T-cell (primary cell): Measurements from ENCODE around the gene LIMK2. TPM values are rescaled to one million over a fixed set of nuclear protein-coding genes. Genes with fewer than 3 reads are reported as not detected.
"Not testable (repeated sequence)": the region's sequence is repeated elsewhere in the genome, so short reads cannot be mapped to it uniquely, and the experiment has no call there.

Source experiments
- ATAC-seq, 4 experiments: fragments of 200-7000 bp in 3 of 4; fragments of 150-1000 bp in 1 of 4; cut with Tn5 transposase; replicated peaks in 1 of 4; 1 replicate in 3 of 4; 2 replicates in 1 of 4; pipeline ENCODE4 v1.10.0; 2021; ENCODE audit warnings: moderate library complexity in 3 of 4, mild to moderate bottlenecking in 2 of 4, moderate number of reproducible peaks in 1 of 4
- CTCF ChIA-PET, 2 donors: fragments of 300-600 bp; sonication (Branson Sonifier 250); formaldehyde crosslinking; loops; one replicate each; lab custom pipeline; 2022; ENCODE audit warnings: antibody characterized with exemption in 2 of 2; lab: Charles Lee
- POLR2A ChIA-PET, 2 donors: fragments of 300-600 bp; sonication (Branson Sonifier 250); formaldehyde crosslinking; loops; one replicate each; lab custom pipeline; 2022; ENCODE audit warnings: antibody characterized with exemption in 2 of 2; lab: Charles Lee
- DNase-seq, 35 experiments: peaks; one replicate each; pipeline versions ENCODE4 v3.0.0 to v3.0.0-alpha.2; 2013 to 2023
- H3K27ac ChIP-seq: one replicate; pipeline ENCODE4 v1.5.1; 2013; ENCODE audit warnings: low read length
- H3K27me3 ChIP-seq, 2 experiments: replicated peaks in 1 of 2; 1 replicate in 1 of 2; 2 replicates in 1 of 2; pipeline versions ENCODE4 v1.6.1 to v1.7.0; 2013; ENCODE audit warnings: low read length in 1 of 2, mixed read lengths in 1 of 2; ENCODE audit not compliant: control insufficient read depth in 2 of 2, insufficient read depth in 2 of 2; ENCODE audit errors: extremely low read depth in 1 of 2
- H3K36me3 ChIP-seq, 2 donors: 1 replicate in 1 of 2; 2 replicates in 1 of 2; pipeline versions ENCODE4 v1.6.1 to v1.7.0; 2013; ENCODE audit warnings: low read length in 1 of 2; ENCODE audit not compliant: control insufficient read depth in 2 of 2, insufficient read depth in 1 of 2; ENCODE audit errors: extremely low read depth in 1 of 2
- H3K4me1 ChIP-seq, 2 experiments: 1 replicate in 1 of 2; 2 replicates in 1 of 2; pipeline versions ENCODE4 v1.6.1 to v1.7.0; 2013; ENCODE audit warnings: low read length in 2 of 2, mixed read lengths in 1 of 2; ENCODE audit not compliant: insufficient read depth in 2 of 2, control insufficient read depth in 1 of 2; ENCODE audit errors: extremely low read depth in 1 of 2
- H3K4me3 ChIP-seq, 2 donors: 1 replicate in 1 of 2; 2 replicates in 1 of 2; pipeline versions ENCODE4 v1.5.1 to v1.7.0; 2013; ENCODE audit warnings: mild to moderate bottlenecking in 2 of 2, low read length in 1 of 2, moderate library complexity in 1 of 2; ENCODE audit not compliant: control insufficient read depth in 1 of 2; ENCODE audit errors: extremely low read depth in 1 of 2
- H3K9me3 ChIP-seq: 2 replicates; pipeline ENCODE4 v1.7.0; 2013
- H3K27ac Mint-ChIP-seq, 2 donors: one replicate each; pipeline ENCODE4 v1.8.0; 2020 to 2021; ENCODE audit warnings: mild to moderate bottlenecking in 2 of 2, mixed read lengths in 2 of 2
- H3K27me3 Mint-ChIP-seq, 2 donors: one replicate each; pipeline ENCODE4 v1.8.0; 2021 to 2022; ENCODE audit warnings: mixed read lengths in 2 of 2
- H3K36me3 Mint-ChIP-seq: one replicate; pipeline ENCODE4 v1.8.0; 2021; ENCODE audit warnings: mixed read lengths
- H3K4me1 Mint-ChIP-seq, 3 donors: one replicate each; pipeline ENCODE4 v1.8.0; 2020 to 2022; ENCODE audit warnings: mixed read lengths in 3 of 3, mild to moderate bottlenecking in 1 of 3
- H3K4me3 Mint-ChIP-seq, 3 donors: one replicate each; pipeline ENCODE4 v1.8.0; 2020 to 2022; ENCODE audit warnings: mild to moderate bottlenecking in 3 of 3, mixed read lengths in 3 of 3, moderate library complexity in 3 of 3
- H3K9me3 Mint-ChIP-seq, 3 donors: one replicate each; pipeline ENCODE4 v1.8.0; 2020 to 2022; ENCODE audit warnings: mixed read lengths in 3 of 3
- WGBS: methylation state at CpG from one replicate; pipeline ENCODE4 v1.1.5; 2013; ENCODE audit warnings: missing lambda C conversion rate; ENCODE audit not compliant: insufficient coverage; 5-methylcytosine and 5-hydroxymethylcytosine counted together
- total RNA-seq, 35 experiments: library from RNA in 6 of 35; stranded (reverse) in 6 of 35; fragments of 120-200 nt in 1 of 35; gene quantifications; one replicate each; pipeline versions ENCODE4 v1.2.1 to v1.2.4 and lab custom pipeline; 2013 to 2026

Gene LIMK2
- total RNA-seq, 5 donors from 2014 or later (not counting 1 experiment from before 2014, with no cell fraction given) = 21.5 to 31.5 (median 29.7) TPM

GRCh38 chr22:31235081-31235480 lies 23.0 kb downstream of the LIMK2 start:
- no peak overlapping the region for H3K27ac Mint-ChIP-seq
- no peak overlapping the region for H3K4me3 Mint-ChIP-seq

GRCh38 chr22:31236044-31236443 lies 23.9 kb downstream of the LIMK2 start:
- 100% methylated on average over 2 of the region's 4 CpGs for WGBS
- H3K27me3 Mint-ChIP-seq, H3K27me3 ChIP-seq, H3K4me3 Mint-ChIP-seq, H3K27ac ChIP-seq, H3K27ac Mint-ChIP-seq, DNase-seq, POLR2A ChIA-PET, H3K4me3 ChIP-seq, H3K9me3 Mint-ChIP-seq, H3K9me3 ChIP-seq, H3K36me3 ChIP-seq, ATAC-seq: not testable (repeated sequence)
- H3K4me1 Mint-ChIP-seq = peaks cover 28 to 34% (median 31%) of the 10 kb centered on the region in 3 donors
- H3K4me1 ChIP-seq = peaks cover 2 to 14% of the 10 kb centered on the region in 2 experiments
- peaks cover 13% of the 10 kb centered on the region for H3K36me3 Mint-ChIP-seq
- CTCF ChIA-PET = interaction anchor here (0.6 to 1.3 kb wide), 2 partner anchors 38 to 533 kb away, joined by 3 to 9 read pairs; no protein-coding TSS in a partner anchor

More at GRCh38 chr22:31235081-31235480, 23.0 kb downstream of the LIMK2 start:
- no peak for DNase-seq
- ChIA-PET POLR2A (no interaction called here), CTCF (interaction anchor here in 1 of 2 donors (1.3 kb wide), 1 partner anchor 39 kb away, joined by 9 read pairs; no protein-coding TSS in a partner anchor)
- H3K9me3 ChIP-seq = no peaks in the 10 kb centered on the region
- H3K4me1 Mint-ChIP-seq = peaks cover 37 to 40% (median 37%) of the 10 kb centered on the region in 3 donors
- no peak overlapping the region for H3K27ac ChIP-seq
- peaks cover 11 to 22% of the 10 kb centered on the region in 2 experiments for H3K4me1 ChIP-seq
- no peaks in the 10 kb centered on the region for H3K27me3 ChIP-seq
- no peaks in the 10 kb centered on the region for H3K36me3 ChIP-seq
- ATAC-seq = no peak
- no peaks in the 10 kb centered on the region for H3K9me3 Mint-ChIP-seq
- WGBS = 83% methylated on average over 2 of the region's 3 CpGs
- peaks cover 13% of the 10 kb centered on the region for H3K36me3 Mint-ChIP-seq
- no peaks in the 10 kb centered on the region for H3K27me3 Mint-ChIP-seq
- no peak overlapping the region for H3K4me3 ChIP-seq

GRCh38 chr22:31238057-31238456 lies 26.0 kb downstream of the LIMK2 start:
- Mint-ChIP-seq H3K36me3 (peaks cover 22% of the 10 kb centered on the region), H3K9me3 (no peaks in the 10 kb centered on the region), H3K27me3 (no peaks in the 10 kb centered on the region), H3K4me3 (no peak overlapping the region), H3K4me1 (peaks cover 18 to 35% (median 31%) of the 10 kb centered on the region in 3 donors), H3K27ac (peak overlapping the region in 1 of 2 donors; percentile 13)
- Histone ChIP-seq H3K27ac (no peak overlapping the region), H3K9me3 (no peaks in the 10 kb centered on the region), H3K4me1 (peaks cover 0 to 5% of the 10 kb centered on the region in 2 experiments), H3K4me3 (no peak overlapping the region), H3K36me3 (peaks cover 0 to 4% of the 10 kb centered on the region in 2 donors), H3K27me3 (no peaks in the 10 kb centered on the region)
- CTCF ChIA-PET = interaction anchor here in 1 of 2 donors (0.7 kb wide), 1 partner anchor 31 kb away, joined by 7 read pairs; no protein-coding TSS in a partner anchor
- POLR2A ChIA-PET = interaction anchor here in 1 of 2 donors (0.6 kb wide), 1 partner anchor 29 kb away, joined by 4 read pairs; no protein-coding TSS in a partner anchor
- no peak for DNase-seq
- no peak for ATAC-seq
- no CpG with 5 or more reads among the region's 1 CpG for WGBS

GRCh38 chr22:31239771-31240370 lies 27.8 kb downstream of the LIMK2 start:
- peak overlapping the region; percentile 2 to 37 for H3K27ac Mint-ChIP-seq
- H3K36me3 Mint-ChIP-seq = peaks cover 13% of the 10 kb centered on the region
- ATAC-seq (peak in 1 of 4 experiments; percentile 40), DNase-seq (no peak)
- no peak overlapping the region for H3K4me3 Mint-ChIP-seq
- H3K9me3 Mint-ChIP-seq = no peaks in the 10 kb centered on the region
- POLR2A ChIA-PET = interaction anchor here in 1 of 2 donors (0.6 kb wide), 1 partner anchor 168 kb away, joined by 4 read pairs; no protein-coding TSS in a partner anchor
- no peaks in the 10 kb centered on the region for H3K27me3 Mint-ChIP-seq
- WGBS = 80% methylated on average over 1 of the region's 6 CpGs
- Histone ChIP-seq H3K27ac (no peak overlapping the region), H3K4me3 (no peak overlapping the region), H3K27me3 (no peaks in the 10 kb centered on the region), H3K36me3 (peaks cover 0 to 4% of the 10 kb centered on the region in 2 donors), H3K4me1 (peaks cover 0 to 11% of the 10 kb centered on the region in 2 experiments), H3K9me3 (no peaks in the 10 kb centered on the region)
- CTCF ChIA-PET = interaction anchor here in 1 of 2 donors (0.6 to 1.1 kb wide), 4 partner anchors 16 to 55 kb away, joined by 3 to 5 read pairs (median 3); no protein-coding TSS in a partner anchor
- H3K4me1 Mint-ChIP-seq = peaks cover 7 to 39% (median 32%) of the 10 kb centered on the region in 3 donors

GRCh38 chr22:31241200-31241599 lies 29.1 kb downstream of the LIMK2 start:
- CTCF ChIA-PET = interaction anchor here in 1 of 2 donors (0.6 kb wide), 1 partner anchor 9 kb away, joined by 3 read pairs; no protein-coding TSS in a partner anchor
- WGBS = 67% methylated on average over 1 of the region's 1 CpG
- Histone ChIP-seq H3K27ac (no peak overlapping the region), H3K9me3 (no peaks in the 10 kb centered on the region), H3K27me3 (no peaks in the 10 kb centered on the region), H3K4me3 (no peak overlapping the region), H3K4me1 (peaks cover 0 to 6% of the 10 kb centered on the region in 2 experiments), H3K36me3 (peaks cover 0 to 4% of the 10 kb centered on the region in 2 donors)
- Mint-ChIP-seq H3K36me3 (peaks cover 9% of the 10 kb centered on the region), H3K4me3 (no peak overlapping the region), H3K9me3 (no peaks in the 10 kb centered on the region), H3K4me1 (peaks cover 4 to 39% (median 30%) of the 10 kb centered on the region in 3 donors), H3K27me3 (no peaks in the 10 kb centered on the region), H3K27ac (peak overlapping the region; percentile 8 to 16)
- ATAC-seq (no peak), DNase-seq (no peak)
- POLR2A ChIA-PET = interaction anchor here in 1 of 2 donors (0.6 kb wide), 2 partner anchors 22 to 160 kb away, joined by 3 to 8 read pairs; no protein-coding TSS in a partner anchor

- POLR2A ChIA-PET = interaction anchor here in 1 of 2 donors (0.6 kb wide), 1 partner anchor 1057 kb away, joined by 3 read pairs; no protein-coding TSS in a partner anchor
Measured at GRCh38 chr22:31241936-31242335, 29.8 kb downstream of the LIMK2 start.

More at GRCh38 chr22:31241936-31242335, 29.8 kb downstream of the LIMK2 start:
- Histone ChIP-seq H3K36me3 (peaks cover 0 to 4% of the 10 kb centered on the region in 2 donors), H3K9me3 (no peaks in the 10 kb centered on the region), H3K27me3 (no peaks in the 10 kb centered on the region), H3K4me1 (peaks cover 0 to 6% of the 10 kb centered on the region in 2 experiments), H3K4me3 (no peak overlapping the region), H3K27ac (no peak overlapping the region)
- no peak for DNase-seq
- H3K9me3 Mint-ChIP-seq = no peaks in the 10 kb centered on the region
- H3K4me3 Mint-ChIP-seq = no peak overlapping the region
- no peak overlapping the region for H3K27ac Mint-ChIP-seq
- peaks cover 8 to 45% (median 32%) of the 10 kb centered on the region in 3 donors for H3K4me1 Mint-ChIP-seq
- no peak for ATAC-seq
- peaks cover 10% of the 10 kb centered on the region for H3K36me3 Mint-ChIP-seq
- CTCF ChIA-PET = no interaction called here
- H3K27me3 Mint-ChIP-seq = no peaks in the 10 kb centered on the region
